GM10248 (cell line): ENCODE measurements around the gene TRRAP.

Experiments used
- CTCF ChIA-PET: fragments of 300-600 bp; sonication (Branson Sonifier 250); formaldehyde crosslinking; extraction: SDS; loops from one replicate; lab custom pipeline; 2021; ENCODE audit warnings: antibody characterized with exemption; lab: Yijun Ruan, JAX
- POLR2A ChIA-PET: fragments of 350-650 bp; sonication (Branson Sonifier 250); formaldehyde crosslinking; extraction: SDS; loops from one replicate; lab custom pipeline; 2020; ENCODE audit warnings: antibody characterized with exemption; lab: Yijun Ruan, JAX
- DNase-seq: peaks from one replicate; pipeline ENCODE4 v3.0.0; 2012; ENCODE audit errors: extremely low spot score
- TF ChIP-seq, protein P1 (sequence below): IDR thresholded peaks from 2 replicates; pipeline ENCODE4 v1.5.1; 2012; ENCODE audit warnings: mild to moderate bottlenecking, low read depth; ENCODE audit errors: extremely low read depth, missing control alignments, control extremely low read depth

TRRAP gene

DNA sequence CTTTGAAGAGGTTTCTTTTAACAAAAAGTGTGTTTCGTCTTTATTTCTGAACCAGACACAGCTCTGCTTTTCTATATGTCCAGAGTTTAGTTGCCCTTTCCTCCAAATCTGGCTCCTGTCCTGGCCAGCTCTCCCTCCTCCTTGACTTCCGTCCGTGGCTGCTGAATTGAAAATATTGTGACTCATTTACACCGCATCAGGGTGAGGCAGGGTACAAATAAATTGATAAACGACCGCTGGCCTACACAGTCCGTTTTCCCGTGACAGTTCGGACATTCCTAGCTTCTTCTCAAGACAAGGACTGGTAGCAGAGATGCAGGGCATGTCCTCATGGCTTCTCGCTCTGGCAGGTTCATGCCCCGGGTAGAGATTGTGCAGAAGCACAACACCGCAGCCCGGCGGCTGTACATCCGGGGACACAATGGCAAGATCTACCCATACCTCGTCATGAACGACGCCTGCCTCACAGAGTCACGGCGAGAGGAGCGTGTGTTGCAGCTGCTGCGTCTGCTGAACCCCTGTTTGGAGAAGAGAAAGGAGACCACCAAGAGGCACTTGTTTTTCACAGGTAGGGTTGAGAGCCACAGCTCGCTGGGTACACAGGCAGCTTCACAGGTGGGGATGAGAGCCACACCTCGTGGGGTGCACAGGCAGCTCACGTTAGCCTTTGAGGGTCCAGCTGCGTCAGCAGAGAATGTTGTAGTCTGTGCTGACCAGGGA, 126.6 kb downstream of the TRRAP start:
- ChIA-PET POLR2A (no interaction called here), CTCF (interaction anchor here (1.1 to 2.2 kb wide), 5 partner anchors 10 to 20 kb away, joined by 3 to 6 read pairs (median 3); no protein-coding TSS in a partner anchor)

DNA sequence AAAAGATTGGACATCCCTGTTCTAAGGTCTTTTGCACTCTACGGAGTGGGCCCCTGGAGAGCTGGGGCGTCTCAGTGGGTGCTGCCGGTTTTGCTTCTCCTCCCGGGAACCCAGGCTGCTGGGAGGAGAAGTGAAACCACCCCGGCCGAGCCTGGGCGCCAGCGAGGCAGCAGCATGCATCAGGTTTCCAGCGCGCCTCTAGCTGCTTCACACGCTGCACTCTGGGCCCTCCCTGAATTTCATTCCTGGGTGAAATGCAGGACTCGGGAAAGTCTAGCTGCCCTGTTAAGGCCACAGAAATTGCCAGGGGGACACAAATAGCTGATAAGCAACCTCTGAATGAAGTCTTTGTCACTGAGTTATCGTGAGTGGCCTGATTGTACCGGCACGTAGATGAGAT, 127.4 kb downstream of the TRRAP start:
- ChIA-PET POLR2A (no interaction called here), CTCF (interaction anchor here (0.9 to 1.4 kb wide), 6 partner anchors 9 to 128 kb away, joined by 3 to 4 read pairs (median 4); partner anchors contain the start of gene TRRAP)
- DNase-seq, result peak; percentile 55
- TF ChIP-seq, protein P1, sequence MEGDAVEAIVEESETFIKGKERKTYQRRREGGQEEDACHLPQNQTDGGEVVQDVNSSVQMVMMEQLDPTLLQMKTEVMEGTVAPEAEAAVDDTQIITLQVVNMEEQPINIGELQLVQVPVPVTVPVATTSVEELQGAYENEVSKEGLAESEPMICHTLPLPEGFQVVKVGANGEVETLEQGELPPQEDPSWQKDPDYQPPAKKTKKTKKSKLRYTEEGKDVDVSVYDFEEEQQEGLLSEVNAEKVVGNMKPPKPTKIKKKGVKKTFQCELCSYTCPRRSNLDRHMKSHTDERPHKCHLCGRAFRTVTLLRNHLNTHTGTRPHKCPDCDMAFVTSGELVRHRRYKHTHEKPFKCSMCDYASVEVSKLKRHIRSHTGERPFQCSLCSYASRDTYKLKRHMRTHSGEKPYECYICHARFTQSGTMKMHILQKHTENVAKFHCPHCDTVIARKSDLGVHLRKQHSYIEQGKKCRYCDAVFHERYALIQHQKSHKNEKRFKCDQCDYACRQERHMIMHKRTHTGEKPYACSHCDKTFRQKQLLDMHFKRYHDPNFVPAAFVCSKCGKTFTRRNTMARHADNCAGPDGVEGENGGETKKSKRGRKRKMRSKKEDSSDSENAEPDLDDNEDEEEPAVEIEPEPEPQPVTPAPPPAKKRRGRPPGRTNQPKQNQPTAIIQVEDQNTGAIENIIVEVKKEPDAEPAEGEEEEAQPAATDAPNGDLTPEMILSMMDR, result no peak

More for the DNA sequence above, 126.6 kb downstream of the TRRAP start:
- peak; percentile 10 for DNase-seq
- TF ChIP-seq, protein P1, result no peak

DNA sequence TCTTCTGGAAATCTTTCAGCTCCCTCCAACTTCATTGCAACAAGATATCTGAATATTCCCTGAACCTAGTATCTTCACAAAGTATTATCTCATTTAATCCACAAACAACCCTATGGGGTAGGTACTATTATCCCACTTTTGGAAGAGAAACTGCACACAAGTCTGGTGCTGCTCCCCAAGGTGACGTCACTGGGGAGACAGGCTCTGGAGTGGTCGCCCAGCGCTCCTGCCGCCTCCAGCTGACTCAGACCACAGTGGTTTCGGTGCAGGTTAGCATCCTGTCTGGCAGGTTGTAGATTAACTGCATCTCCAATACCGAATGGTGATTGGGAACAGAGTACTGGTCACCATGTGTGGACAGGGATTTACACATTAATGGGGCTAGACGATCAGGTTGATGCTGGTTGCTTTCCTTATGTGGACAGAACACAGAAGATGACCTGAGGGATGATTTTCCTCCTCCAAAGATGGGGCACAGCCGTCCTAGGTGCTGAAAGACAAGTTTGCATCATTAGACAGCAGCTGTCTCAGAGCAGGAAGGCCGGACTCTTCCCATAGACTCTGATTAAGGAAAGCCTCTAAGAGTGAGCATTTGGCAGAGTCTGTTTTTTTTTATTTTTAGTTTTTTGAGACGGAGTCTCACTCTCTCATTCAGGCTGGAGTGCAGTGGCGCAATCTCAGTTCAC, 128.6 kb downstream of the TRRAP start:
- TF ChIP-seq, protein P1, result no peak
- CTCF ChIA-PET, result interaction anchor here (0.9 to 1.4 kb wide), 4 partner anchors 10 to 129 kb away, joined by 3 to 4 read pairs (median 4); partner anchors contain the start of gene TRRAP
- POLR2A ChIA-PET, result no interaction called here
- peak; percentile 13 for DNase-seq

DNA sequence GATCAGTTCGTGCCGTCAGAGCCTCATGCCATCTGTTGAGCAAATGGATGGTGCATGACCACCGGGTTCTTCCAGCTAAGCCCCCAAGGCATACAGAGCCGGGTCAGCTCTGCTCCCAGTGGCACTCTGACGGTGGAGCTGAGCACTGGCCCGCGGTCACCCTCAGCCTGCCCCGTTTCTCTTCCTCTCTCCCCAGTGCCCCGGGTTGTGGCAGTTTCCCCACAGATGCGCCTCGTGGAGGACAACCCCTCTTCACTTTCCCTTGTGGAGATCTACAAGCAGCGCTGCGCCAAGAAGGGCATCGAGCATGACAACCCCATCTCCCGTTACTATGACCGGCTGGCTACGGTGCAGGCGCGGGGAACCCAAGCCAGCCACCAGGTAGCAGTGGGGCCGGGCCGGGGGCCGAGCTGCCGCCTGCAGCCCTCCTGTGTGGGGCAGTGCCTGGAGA, 129.9 kb downstream of the TRRAP start:
- TF ChIP-seq, protein P1, result no peak
- ChIA-PET CTCF (no interaction called here), POLR2A (no interaction called here)
- no peak for DNase-seq

DNA sequence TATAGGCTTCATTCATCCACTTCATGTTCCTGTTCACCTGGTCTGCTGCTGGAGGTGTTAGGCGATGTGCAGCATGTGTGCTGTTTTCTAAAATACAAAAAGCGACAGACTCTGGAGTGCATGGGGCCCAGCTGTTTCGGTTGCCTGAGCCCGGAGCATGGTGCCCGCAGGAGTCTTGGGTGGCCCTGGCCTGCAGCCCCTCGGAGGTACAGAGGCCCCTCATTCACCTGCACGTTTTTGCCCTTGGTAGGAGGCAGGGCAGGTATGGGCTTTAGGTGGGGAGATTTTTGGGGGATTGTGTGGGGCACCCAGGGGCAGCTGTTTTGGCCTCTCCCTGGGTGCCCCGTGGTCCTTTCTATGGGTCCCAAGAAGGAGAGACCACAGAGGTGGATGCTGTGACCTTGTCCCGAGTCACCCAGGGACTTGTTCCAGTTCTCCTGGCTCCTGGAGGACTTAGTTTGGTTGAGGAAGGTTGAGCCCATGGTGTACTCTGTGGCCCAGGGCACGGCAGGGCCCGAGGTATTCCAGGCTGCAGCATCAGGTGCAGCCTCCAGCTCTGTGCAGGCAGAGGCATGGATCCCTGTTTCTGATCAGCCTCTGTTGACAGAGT, 130.7 kb downstream of the TRRAP start:
- ChIA-PET POLR2A (interaction anchor here (0.7 kb wide), 1 partner anchor 417 kb away, joined by 6 read pairs; no protein-coding TSS in a partner anchor), CTCF (no interaction called here)
- TF ChIP-seq, protein P1, result no peak
- DNase-seq, result no peak

DNA sequence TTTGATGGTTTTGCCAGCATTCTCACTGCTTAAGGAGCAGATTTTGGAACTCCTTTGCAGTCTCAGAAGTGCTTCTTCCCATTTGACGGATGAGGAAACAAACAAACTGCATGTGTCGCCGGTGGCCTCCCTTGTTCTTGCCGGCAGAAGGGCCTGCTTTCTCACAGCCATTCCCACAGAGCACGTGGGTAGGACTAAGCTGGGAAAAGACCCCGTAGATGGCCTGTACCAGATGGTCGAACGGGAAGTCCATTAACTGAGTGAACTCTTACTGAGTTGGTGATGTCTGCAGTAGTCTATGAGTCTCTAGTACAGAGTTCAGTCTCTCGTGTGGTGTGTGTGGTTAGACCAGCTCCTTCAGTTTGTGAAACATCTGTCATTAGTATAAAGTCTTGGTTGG, 131.9 kb downstream of the TRRAP start:
- POLR2A ChIA-PET, result no interaction called here
- CTCF ChIA-PET, result interaction anchor here (1.5 kb wide), 1 partner anchor 12 kb away, joined by 4 read pairs; no protein-coding TSS in a partner anchor
- no peak for DNase-seq
- TF ChIP-seq, protein P1, result no peak
